Measurements from ENCODE around the gene DUSP6.
A peak's percentile ranks its signal among the peaks of the same experiment; 100 is the strongest.

DNA sequence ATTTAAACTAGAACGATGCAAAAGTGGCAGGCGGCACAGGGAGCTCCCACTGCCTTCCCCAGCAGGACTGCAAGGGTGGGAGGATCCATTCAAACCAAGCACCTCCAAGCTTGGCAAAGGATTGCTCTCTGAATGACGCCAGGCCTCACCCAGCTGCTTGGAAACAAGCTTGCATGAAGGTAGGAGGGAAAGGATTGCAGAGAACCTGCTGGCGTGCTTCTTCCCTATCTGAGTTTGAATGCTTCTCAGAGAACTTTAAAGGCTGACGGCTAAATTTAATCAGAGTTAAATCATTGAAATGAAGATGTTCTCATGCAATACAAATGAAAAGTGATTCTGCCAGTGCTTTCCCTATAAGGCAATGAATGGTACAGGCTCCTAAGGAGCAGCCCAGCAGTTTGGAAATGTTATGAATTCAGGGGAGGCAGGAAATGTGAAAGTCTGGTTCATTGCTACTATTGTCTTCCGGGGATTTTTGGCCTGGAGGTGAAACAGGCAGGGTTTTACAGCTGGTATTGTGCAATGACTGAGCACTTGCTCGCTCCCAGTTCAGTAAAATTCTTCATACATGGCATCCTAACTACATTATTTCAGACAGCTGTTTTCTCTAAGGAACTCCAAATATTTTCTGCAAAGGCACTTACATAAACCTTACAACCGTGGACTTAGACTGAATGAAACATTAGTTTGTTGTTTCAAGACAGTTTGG, 31.9 kb upstream of the DUSP6 start:
- TF ChIP-seq, protein P1, sequence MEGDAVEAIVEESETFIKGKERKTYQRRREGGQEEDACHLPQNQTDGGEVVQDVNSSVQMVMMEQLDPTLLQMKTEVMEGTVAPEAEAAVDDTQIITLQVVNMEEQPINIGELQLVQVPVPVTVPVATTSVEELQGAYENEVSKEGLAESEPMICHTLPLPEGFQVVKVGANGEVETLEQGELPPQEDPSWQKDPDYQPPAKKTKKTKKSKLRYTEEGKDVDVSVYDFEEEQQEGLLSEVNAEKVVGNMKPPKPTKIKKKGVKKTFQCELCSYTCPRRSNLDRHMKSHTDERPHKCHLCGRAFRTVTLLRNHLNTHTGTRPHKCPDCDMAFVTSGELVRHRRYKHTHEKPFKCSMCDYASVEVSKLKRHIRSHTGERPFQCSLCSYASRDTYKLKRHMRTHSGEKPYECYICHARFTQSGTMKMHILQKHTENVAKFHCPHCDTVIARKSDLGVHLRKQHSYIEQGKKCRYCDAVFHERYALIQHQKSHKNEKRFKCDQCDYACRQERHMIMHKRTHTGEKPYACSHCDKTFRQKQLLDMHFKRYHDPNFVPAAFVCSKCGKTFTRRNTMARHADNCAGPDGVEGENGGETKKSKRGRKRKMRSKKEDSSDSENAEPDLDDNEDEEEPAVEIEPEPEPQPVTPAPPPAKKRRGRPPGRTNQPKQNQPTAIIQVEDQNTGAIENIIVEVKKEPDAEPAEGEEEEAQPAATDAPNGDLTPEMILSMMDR (IDR thresholded peaks at IDR 0.05; ENCODE audit: low read depth, low read length, missing input control): no peak
- TF ChIP-seq, protein P2, sequence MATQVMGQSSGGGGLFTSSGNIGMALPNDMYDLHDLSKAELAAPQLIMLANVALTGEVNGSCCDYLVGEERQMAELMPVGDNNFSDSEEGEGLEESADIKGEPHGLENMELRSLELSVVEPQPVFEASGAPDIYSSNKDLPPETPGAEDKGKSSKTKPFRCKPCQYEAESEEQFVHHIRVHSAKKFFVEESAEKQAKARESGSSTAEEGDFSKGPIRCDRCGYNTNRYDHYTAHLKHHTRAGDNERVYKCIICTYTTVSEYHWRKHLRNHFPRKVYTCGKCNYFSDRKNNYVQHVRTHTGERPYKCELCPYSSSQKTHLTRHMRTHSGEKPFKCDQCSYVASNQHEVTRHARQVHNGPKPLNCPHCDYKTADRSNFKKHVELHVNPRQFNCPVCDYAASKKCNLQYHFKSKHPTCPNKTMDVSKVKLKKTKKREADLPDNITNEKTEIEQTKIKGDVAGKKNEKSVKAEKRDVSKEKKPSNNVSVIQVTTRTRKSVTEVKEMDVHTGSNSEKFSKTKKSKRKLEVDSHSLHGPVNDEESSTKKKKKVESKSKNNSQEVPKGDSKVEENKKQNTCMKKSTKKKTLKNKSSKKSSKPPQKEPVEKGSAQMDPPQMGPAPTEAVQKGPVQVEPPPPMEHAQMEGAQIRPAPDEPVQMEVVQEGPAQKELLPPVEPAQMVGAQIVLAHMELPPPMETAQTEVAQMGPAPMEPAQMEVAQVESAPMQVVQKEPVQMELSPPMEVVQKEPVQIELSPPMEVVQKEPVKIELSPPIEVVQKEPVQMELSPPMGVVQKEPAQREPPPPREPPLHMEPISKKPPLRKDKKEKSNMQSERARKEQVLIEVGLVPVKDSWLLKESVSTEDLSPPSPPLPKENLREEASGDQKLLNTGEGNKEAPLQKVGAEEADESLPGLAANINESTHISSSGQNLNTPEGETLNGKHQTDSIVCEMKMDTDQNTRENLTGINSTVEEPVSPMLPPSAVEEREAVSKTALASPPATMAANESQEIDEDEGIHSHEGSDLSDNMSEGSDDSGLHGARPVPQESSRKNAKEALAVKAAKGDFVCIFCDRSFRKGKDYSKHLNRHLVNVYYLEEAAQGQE (IDR thresholded peaks at IDR 0.05): no peak
- TF ChIP-seq JUND (IDR thresholded peaks at IDR 0.05) (no peak), TAF1 (conservative IDR thresholded peaks at IDR 0.05) (peak; percentile 33), GABPA (IDR thresholded peaks at IDR 0.05 in 1 of 2, conservative IDR thresholded peaks at IDR 0.05 in 1 of 2) (peak in 1 of 2 donors; percentile 34), RAD21 (IDR thresholded peaks at IDR 0.05) (peak; percentile 16 to 45), RXRA (IDR thresholded peaks at IDR 0.05) (peak; percentile 41 to 51)

Measured in liver (tissue), 3 donors.